HepG2 (cell line): ENCODE measurements around the gene UBQLN4. TPM values are rescaled to one million over a fixed set of nuclear protein-coding genes. Genes with fewer than 3 reads are reported as not detected.

Experiments used
- ARNT2 ChIP-seq: sonication (generic); formaldehyde crosslinking; IDR thresholded peaks from 2 replicates; pipeline ENCODE4 v1.8.0; 2022; ENCODE audit warnings: mild to moderate bottlenecking, low read depth, missing genetic modification reagents, moderate library complexity
- ARNTL ChIP-seq: sonication (generic); formaldehyde crosslinking; IDR thresholded peaks from 2 replicates; pipeline ENCODE4 v1.4.0; 2020; ENCODE audit warnings: mild to moderate bottlenecking, missing genetic modification reagents
- ASH2L ChIP-seq: fragments of 300-600, 200-600 bp; sonication (generic); IDR thresholded peaks from 2 replicates; pipeline ENCODE4 v1.7.0; 2017; ENCODE audit warnings: low read depth, mild to moderate bottlenecking, moderate library complexity, mixed read lengths, low read length; ENCODE audit not compliant: insufficient read length
- ATF1 ChIP-seq: IDR thresholded peaks from 2 replicates; pipeline ENCODE4 v1.6.1; 2016; ENCODE audit warnings: mild to moderate bottlenecking, control low read depth
- BRD4 ChIP-seq: sonication (generic); formaldehyde crosslinking; IDR thresholded peaks from 2 replicates; pipeline ENCODE4 v1.4.0; 2020; ENCODE audit warnings: missing genetic modification reagents
- EP300 ChIP-seq, 3 experiments: sonication (generic) in 1 of 3; formaldehyde crosslinking in 1 of 3; IDR thresholded peaks; 2 replicates each; pipeline versions ENCODE4 v1.5.1 to v1.6.1; 2011 to 2020; ENCODE audit warnings: low read depth in 2 of 3, low read length in 2 of 3, borderline replicate concordance in 1 of 3, improper control_type of control experiment in 1 of 3, mild to moderate bottlenecking in 1 of 3, missing genetic modification reagents in 1 of 3, moderate library complexity in 1 of 3
- RAD21 ChIP-seq: fragments of 450-650 bp; formaldehyde crosslinking; IDR thresholded peaks from 2 replicates; pipeline ENCODE4 v1.5.0; 2020; ENCODE audit warnings: mild to moderate bottlenecking
- RNF2 ChIP-seq: fragments of 450-650 bp; conservative IDR thresholded peaks from 2 replicates; pipeline ENCODE4 v1.6.1; 2016; ENCODE audit warnings: low read depth
- RXRA ChIP-seq: sonication (generic); formaldehyde crosslinking; IDR thresholded peaks from 2 replicates; pipeline ENCODE4 v1.5.1; 2020; ENCODE audit warnings: missing genetic modification reagents
- RXRB ChIP-seq: IDR thresholded peaks from 2 replicates; pipeline ENCODE4 v1.6.1; 2016; ENCODE audit warnings: borderline replicate concordance, missing genetic modification reagents, missing compliant biosample characterization
- SAP130 ChIP-seq: IDR thresholded peaks from 2 replicates; pipeline ENCODE4 v1.6.1; 2016; ENCODE audit warnings: low read depth
- STAG1 ChIP-seq: sonication (generic); formaldehyde crosslinking; IDR thresholded peaks from 2 replicates; pipeline ENCODE4 v1.4.0; 2020; ENCODE audit warnings: missing genetic modification reagents
- TAF1 ChIP-seq: sonication (generic); formaldehyde crosslinking; IDR thresholded peaks from 2 replicates; pipeline ENCODE4 v1.4.0; 2020; ENCODE audit warnings: missing genetic modification reagents
- THAP11 ChIP-seq: IDR thresholded peaks from 2 replicates; pipeline ENCODE4 v1.6.1; 2016; ENCODE audit warnings: missing biosample characterization, missing genetic modification reagents
- THYN1 ChIP-seq: sonication (generic); formaldehyde crosslinking; IDR thresholded peaks from 2 replicates; pipeline ENCODE4 v1.8.1; 2023; ENCODE audit warnings: low read depth, mild to moderate bottlenecking, moderate library complexity, missing genetic modification reagents, borderline replicate concordance
- ZBTB21 ChIP-seq: sonication (generic); formaldehyde crosslinking; IDR thresholded peaks from 2 replicates; pipeline ENCODE4 v1.4.0; 2020; ENCODE audit warnings: missing genetic modification reagents
- ZNF143 ChIP-seq: sonication (generic); formaldehyde crosslinking; IDR thresholded peaks from 2 replicates; pipeline ENCODE4 v1.4.0; 2020; ENCODE audit warnings: missing genetic modification reagents
- ZNF383 ChIP-seq: sonication (generic); formaldehyde crosslinking; IDR thresholded peaks from 2 replicates; pipeline ENCODE4 v1.4.0; 2020; ENCODE audit warnings: missing genetic modification reagents, mild to moderate bottlenecking, borderline replicate concordance
- ZNF547 ChIP-seq: sonication (generic); formaldehyde crosslinking; IDR thresholded peaks from 2 replicates; pipeline ENCODE4 v1.5.1; 2020; ENCODE audit warnings: mild to moderate bottlenecking, missing genetic modification reagents
- ZNF550 ChIP-seq: sonication (generic); formaldehyde crosslinking; IDR thresholded peaks from 2 replicates; pipeline ENCODE4 v1.4.0; 2020; ENCODE audit warnings: mild to moderate bottlenecking, missing genetic modification reagents, borderline replicate concordance
- ZNF556 ChIP-seq: sonication (generic); formaldehyde crosslinking; IDR thresholded peaks from 2 replicates; pipeline ENCODE4 v1.4.0; 2020; ENCODE audit warnings: mild to moderate bottlenecking, missing genetic modification reagents, borderline replicate concordance
- ZNF652 ChIP-seq: IDR thresholded peaks from 2 replicates; pipeline ENCODE4 v1.6.1; 2016; ENCODE audit warnings: low read depth, borderline replicate concordance
- ZNF674 ChIP-seq: sonication (generic); formaldehyde crosslinking; IDR thresholded peaks from 2 replicates; pipeline ENCODE4 v1.5.0; 2020; ENCODE audit warnings: low read depth, mild to moderate bottlenecking, missing genetic modification reagents
- ZNF766 ChIP-seq: sonication (generic); formaldehyde crosslinking; IDR thresholded peaks from 2 replicates; pipeline ENCODE4 v1.5.0; 2020; ENCODE audit warnings: missing genetic modification reagents, borderline replicate concordance
- polyA plus RNA-seq, 8 experiments: library from polyadenylated mRNA; depleted of rRNA in 3 of 8; stranded (reverse) in 7 of 8; unstranded in 1 of 8; fragments of >200 nt; fragmentation: Illumina TruSeq in 4 of 8; extraction: Trizol in 4 of 8; gene quantifications; 2 replicates each; pipeline versions ENCODE4 v1.2.1 to v1.2.3, GENCODE V29; 2011 to 2016; ENCODE audit warnings: low read depth in 4 of 8, missing spikeins in 1 of 8, mixed read lengths in 1 of 8; ENCODE audit not compliant: insufficient read depth in 1 of 8
- total RNA-seq, 5 experiments: library from RNA; depleted of rRNA; stranded (reverse); fragments of >200 nt; fragmentation: Illumina TruSeq; extraction: Trizol; gene quantifications; 2 replicates each; pipeline ENCODE4 v1.2.3, GENCODE V29; 2016; ENCODE audit warnings: low read depth in 1 of 5
- TF ChIP-seq, protein P1 (sequence below): sonication (generic); formaldehyde crosslinking; IDR thresholded peaks from 2 replicates; pipeline ENCODE4 v1.4.0; 2020; ENCODE audit warnings: missing genetic modification reagents
- TF ChIP-seq, protein P2 (sequence below): sonication (generic); formaldehyde crosslinking; IDR thresholded peaks from 2 replicates; pipeline ENCODE4 v1.8.1; 2023; ENCODE audit warnings: mild to moderate bottlenecking, inconsistent platforms, moderate library complexity, missing genetic modification reagents, borderline replicate concordance
- TF ChIP-seq, protein P3 (sequence below): sonication (generic); formaldehyde crosslinking; IDR thresholded peaks from 2 replicates; pipeline ENCODE4 v1.4.0; 2020; ENCODE audit warnings: mild to moderate bottlenecking, low read depth, missing genetic modification reagents

UBQLN4 gene
- total and polyA plus RNA-seq, 2 of the 13 experiments (the other 11 are each of a cell fraction or from before 2014, with no cell fraction given), result 31.5 to 39.8 TPM

DNA sequence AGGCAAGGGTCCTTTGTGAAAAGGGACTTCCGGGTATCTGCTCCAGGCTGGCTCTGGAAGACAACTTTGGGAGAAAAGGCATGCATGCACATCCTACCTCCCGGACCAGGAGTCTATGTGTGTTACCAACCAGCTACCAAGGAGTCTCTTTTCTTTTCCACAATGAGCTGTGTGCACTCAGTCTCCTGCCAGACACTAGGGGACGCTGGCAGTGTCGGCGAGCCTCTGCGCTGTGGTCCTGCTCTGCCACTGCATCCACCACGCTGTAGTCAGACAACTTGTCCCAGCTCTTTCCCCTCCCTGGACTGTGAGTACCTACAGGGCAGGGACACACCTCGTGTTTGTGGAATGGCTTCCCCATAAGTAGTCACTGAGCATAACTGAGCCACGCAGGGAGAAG lies 27.7 kb downstream of the UBQLN4 start (continued):
- no peak for TF ChIP-seq ZNF550 (CRISPR knock-in tag)
- no peak for TF ChIP-seq ZNF547
- TF ChIP-seq ZNF674 (CRISPR knock-in tag), result no peak
- TF ChIP-seq ARNT2 (CRISPR knock-in tag), result 0 out of 2 replicates have a peak, but pooled peaks have one; percentile 31
- peak; percentile 67; the same call in 1 of the 2 replicates for TF ChIP-seq RAD21
- no peak for TF ChIP-seq TAF1
- TF ChIP-seq ZNF766 (CRISPR knock-in tag), result no peak
- TF ChIP-seq ARNTL (CRISPR knock-in tag), result no peak
- TF ChIP-seq SAP130 (CRISPR knock-in tag), result peak; percentile 55; the same call in 1 of the 2 replicates
- TF ChIP-seq ZNF383 (CRISPR knock-in tag), result no peak
- no peak for TF ChIP-seq RNF2
- TF ChIP-seq RXRA (CRISPR knock-in tag), result peak; percentile 21; the same call in 1 of the 2 replicates
- no peak for TF ChIP-seq THYN1 (CRISPR knock-in tag)
- no peak for TF ChIP-seq ATF1 (CRISPR knock-in tag)
- no peak for TF ChIP-seq EP300 (IDR thresholded peaks at IDR 0.05; ENCODE audit: low read depth in 2 of 2, low read length in 2 of 2)
- no peak for TF ChIP-seq EP300 (CRISPR knock-in tag; IDR thresholded peaks at IDR 0.05; ENCODE audit: borderline replicate concordance)
- TF ChIP-seq THAP11 (CRISPR knock-in tag), result peak; percentile 85
- no peak for TF ChIP-seq BRD4 (CRISPR knock-in tag)
- TF ChIP-seq ZNF556 (CRISPR knock-in tag), result no peak
- peak; percentile 46; the same call in 1 of the 2 replicates for TF ChIP-seq ZNF143 (CRISPR knock-in tag)
- TF ChIP-seq, protein P1, sequence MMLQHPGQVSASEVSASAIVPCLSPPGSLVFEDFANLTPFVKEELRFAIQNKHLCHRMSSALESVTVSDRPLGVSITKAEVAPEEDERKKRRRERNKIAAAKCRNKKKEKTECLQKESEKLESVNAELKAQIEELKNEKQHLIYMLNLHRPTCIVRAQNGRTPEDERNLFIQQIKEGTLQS (CRISPR knock-in tag), result no peak
- TF ChIP-seq, protein P2, sequence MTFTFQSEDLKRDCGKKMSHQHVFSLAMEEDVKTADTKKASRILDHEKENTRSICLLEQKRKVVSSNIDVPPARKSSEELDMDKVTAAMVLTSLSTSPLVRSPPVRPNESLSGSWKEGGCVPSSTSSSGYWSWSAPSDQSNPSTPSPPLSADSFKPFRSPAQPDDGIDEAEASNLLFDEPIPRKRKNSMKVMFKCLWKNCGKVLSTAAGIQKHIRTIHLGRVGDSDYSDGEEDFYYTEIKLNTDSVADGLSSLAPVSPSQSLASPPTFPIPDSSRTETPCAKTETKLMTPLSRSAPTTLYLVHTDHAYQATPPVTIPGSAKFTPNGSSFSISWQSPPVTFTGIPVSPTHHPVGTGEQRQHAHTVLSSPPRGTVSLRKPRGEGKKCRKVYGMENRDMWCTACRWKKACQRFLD (CRISPR knock-in tag), result no peak
- no peak for TF ChIP-seq ASH2L
- TF ChIP-seq ZNF652 (CRISPR knock-in tag), result 0 out of 2 replicates have a peak, but pooled peaks have one; percentile 10
- TF ChIP-seq ZBTB21 (CRISPR knock-in tag), result no peak
- TF ChIP-seq STAG1 (CRISPR knock-in tag), result peak; percentile 68
- TF ChIP-seq RXRB (CRISPR knock-in tag), result 0 out of 2 replicates have a peak, but pooled peaks have one; percentile 22
- TF ChIP-seq, protein P3, sequence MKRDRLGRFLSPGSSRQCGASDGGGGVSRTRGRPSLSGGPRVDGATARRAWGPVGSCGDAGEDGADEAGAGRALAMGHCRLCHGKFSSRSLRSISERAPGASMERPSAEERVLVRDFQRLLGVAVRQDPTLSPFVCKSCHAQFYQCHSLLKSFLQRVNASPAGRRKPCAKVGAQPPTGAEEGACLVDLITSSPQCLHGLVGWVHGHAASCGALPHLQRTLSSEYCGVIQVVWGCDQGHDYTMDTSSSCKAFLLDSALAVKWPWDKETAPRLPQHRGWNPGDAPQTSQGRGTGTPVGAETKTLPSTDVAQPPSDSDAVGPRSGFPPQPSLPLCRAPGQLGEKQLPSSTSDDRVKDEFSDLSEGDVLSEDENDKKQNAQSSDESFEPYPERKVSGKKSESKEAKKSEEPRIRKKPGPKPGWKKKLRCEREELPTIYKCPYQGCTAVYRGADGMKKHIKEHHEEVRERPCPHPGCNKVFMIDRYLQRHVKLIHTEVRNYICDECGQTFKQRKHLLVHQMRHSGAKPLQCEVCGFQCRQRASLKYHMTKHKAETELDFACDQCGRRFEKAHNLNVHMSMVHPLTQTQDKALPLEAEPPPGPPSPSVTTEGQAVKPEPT (CRISPR knock-in tag), result no peak
